ENCODE data around the gene LRRN2. TPM values are rescaled to one million over a fixed set of nuclear protein-coding genes. Genes with fewer than 3 reads are reported as not detected.
"Not testable (repeated sequence)": the region's sequence is repeated elsewhere in the genome, so short reads cannot be mapped to it uniquely, and the experiment has no call there.

LRRN2 gene
- total RNA-seq, 1 donor from 2014 or later: 12.8 TPM

DNA sequence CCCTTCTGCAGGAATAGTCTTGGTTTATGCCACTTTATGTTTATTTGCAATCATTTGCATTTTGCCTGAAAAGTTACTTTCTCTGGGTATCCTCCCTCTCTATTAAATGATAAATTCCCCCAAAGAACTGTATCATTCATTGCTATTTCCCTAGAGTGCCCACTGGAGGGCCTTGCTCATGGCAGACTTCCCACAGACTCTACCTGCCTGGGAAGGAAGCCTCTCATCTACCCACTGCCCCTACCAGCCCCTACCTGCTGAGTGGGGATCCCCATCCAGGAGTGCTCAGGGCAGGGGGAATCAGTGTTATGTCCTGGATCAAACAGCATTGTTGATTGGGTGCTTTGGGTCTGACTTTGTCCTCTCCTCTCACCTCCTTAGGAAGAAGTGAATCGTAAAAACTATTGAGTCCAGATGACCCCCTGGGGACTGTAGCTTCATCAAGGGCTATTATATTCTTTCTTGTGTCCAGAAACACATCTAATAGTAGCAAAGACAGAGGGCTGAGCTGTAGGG is 6.8 kb upstream of the LRRN2 start:
- DNase-seq: no peak

DNA sequence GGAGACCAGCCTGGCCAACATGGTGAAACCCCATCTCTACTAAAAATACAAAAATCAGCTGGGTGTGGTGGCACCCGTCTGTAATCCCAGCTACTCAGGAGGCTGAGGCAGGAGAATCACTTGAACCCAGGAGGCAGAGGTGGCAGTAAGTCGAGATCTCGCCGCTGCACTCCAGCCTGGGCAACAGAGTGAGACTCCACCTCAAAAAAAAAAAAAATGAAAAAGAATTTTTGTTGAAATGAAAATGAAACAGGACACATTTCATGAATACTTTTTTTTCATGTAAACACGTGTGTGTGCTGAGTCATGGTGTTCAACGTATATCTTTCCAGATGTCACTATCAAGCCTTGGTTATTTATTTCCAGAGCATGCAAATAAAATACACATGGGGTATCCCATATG is 5.8 kb upstream of the LRRN2 start:
- not testable (repeated sequence) for DNase-seq

DNA sequence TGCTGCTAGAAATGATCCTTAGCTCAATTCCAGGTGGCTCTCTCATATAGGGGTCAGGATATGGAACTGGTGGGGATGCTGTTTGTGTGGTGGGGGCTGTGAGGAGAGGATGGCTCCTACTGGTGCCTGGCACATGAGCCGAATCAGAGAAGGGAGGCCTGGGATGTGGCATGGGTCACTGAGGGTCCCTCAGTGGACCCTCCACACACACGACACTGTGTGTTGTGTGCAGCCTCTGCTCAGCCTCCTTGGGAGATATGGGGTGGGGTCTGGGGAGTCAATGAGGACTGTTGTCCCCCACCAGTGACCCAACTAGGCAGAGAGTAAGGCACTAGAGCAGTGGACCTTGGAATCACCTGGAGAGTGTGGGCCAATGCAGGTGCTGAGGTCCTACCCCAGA is 3.2 kb upstream of the LRRN2 start:
- DNase-seq: no peak

DNA sequence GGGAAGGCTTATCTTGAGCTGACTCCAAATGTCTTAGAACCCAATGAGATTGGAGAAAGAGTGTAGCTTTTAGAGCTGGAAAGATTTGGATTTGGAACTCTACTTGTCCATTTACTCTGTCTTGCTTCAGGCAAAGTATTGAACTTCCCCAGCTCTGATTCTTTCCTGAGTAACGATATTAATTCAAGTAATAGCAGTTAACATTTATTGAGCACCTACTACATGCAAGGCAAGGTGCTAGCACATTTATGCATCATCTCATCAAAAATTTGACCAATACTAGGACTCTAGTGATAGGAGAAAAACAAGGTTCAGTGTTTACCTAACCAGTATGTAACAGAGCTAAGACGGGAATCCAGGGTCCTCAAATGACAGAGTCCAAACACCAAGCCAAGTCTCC is 2.5 kb upstream of the LRRN2 start:
- no peak for DNase-seq

DNA sequence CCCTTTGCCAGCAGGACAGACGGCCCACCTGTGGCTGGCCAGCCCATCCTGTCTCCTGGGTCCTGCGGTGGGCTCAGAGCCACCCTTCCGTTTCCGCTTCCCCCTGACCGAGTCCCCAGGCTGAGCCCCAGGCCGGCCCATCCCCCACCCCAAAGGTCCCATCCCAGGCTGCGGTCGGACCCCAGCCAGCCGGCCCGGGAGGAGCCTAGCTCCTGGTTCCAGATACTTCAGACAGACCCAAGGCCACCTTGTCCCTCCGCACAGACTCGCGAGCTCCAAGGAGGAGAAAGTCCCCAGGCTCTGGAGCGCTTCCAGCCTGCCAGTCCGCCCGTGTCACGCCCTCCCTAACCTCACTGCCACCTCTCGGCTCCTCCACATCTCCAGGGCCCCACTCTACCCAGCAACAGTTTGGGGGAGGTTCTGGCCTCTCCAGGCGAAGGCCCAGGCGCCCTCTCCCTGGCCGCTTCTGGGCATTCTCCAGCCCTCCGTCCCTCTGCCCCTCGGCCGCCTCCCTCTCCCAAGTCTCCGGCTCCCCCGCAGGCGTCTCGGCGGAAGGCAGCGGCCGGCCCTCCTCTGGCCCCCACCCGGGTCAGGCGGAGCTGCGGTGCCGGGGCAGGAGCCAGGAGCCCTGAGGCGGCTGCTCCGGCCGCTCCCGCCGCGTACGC is 835 bp downstream of the LRRN2 start:
- no peak for DNase-seq

DNA sequence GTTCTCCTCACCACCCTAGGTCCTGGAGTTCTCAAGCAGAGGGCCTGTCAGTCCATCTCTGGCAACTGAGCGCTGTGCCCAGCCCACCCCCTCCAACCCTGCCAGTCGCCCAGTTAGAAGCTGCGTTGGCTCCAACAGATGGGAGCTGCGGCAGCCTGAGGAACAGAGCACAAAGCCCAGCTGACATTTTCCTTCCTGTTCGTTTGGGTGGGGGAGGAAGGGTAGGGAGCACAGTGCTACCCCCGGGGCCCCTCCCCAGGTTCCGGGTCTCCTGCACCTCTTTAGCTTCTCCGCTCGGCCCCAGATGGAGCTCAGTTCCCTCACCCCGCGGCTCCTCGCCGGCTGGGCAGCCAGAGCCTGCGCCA is 1.4 kb downstream of the LRRN2 start:
- DNase-seq: no peak

DNA sequence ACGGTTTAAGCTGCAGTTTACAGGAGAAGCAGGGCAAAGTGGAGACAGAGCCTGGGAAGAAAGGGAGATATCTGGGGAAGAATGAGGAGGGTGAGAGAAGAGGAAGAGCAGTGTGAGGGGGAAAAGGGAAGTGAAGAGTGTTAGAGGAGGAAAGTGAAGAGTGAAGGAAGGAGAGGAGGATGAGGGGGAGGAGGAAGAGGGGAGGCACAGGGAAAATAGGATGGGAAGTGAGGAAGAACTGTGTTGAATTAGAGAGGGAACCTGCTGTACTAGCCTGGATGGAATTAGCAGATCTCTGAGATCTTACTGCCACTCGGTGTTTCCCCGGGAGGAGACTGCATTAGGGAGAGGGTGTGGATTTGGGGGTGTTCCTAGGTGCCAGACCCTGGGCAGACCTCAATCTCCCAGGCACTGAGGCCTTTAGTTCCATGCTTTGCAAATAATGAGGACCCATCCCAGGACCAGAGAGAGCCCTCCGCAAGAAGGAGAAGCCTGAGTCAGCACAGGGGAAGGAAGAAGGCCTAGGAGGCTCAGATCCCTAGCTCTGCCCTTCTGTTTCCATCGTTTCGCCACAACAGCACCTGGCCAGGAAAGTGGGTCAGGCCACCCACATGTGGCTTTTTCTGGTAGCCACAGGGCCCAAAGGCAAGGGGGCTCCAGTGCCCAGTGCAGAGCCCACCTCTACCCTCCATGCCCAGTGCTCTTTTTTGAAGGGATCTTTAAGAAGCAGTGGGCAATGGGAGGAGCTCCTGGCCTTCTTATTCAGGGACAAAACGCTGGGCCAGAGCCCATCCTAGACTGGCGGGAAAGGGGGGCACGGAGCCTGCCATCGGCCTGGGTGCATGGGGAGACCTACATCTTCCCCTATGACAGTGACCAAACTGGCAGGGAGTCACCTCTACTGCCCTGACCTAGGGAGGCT is 2.0 kb downstream of the LRRN2 start:
- no peak for DNase-seq

DNA sequence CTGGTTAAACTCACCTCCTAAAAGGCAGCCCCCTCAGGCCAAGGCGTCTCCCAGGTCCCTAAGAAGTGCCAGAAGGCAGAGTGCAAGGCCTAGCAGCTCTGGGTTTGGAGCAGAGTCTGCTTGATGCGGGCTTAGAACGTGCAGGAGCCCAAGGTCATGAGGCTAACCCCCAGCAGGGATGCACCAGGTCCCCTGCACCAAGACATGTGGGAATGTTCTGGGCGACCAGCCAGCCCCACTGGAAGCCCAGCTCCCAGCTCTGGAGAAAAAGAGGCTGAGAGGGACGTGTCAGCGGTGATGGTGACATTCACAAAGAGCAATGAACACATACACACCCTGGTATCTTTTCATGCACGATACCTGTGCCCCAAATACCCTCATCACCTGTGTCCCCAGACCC is 5.1 kb downstream of the LRRN2 start:
- no peak for DNase-seq

DNA sequence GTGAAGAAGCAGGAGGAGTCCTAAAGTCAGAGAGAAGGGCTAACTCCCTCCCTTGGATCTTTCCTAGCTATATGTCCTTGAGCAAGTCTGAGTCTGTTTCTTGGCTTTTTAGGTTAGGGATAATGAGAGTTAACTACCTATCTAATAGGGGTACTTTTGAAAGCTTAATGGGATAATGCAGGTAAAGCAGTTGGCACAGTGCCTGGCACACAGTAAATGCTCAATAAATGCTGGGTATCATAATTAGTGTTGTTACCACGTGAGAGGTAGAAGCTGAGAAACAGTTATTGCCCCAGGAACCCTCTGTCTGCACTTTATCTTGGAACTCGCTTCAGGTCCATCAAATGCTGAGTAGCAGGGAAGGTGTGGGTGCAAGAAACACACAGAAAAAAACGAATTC is 5.5 kb downstream of the LRRN2 start:
- no peak for DNase-seq

DNA sequence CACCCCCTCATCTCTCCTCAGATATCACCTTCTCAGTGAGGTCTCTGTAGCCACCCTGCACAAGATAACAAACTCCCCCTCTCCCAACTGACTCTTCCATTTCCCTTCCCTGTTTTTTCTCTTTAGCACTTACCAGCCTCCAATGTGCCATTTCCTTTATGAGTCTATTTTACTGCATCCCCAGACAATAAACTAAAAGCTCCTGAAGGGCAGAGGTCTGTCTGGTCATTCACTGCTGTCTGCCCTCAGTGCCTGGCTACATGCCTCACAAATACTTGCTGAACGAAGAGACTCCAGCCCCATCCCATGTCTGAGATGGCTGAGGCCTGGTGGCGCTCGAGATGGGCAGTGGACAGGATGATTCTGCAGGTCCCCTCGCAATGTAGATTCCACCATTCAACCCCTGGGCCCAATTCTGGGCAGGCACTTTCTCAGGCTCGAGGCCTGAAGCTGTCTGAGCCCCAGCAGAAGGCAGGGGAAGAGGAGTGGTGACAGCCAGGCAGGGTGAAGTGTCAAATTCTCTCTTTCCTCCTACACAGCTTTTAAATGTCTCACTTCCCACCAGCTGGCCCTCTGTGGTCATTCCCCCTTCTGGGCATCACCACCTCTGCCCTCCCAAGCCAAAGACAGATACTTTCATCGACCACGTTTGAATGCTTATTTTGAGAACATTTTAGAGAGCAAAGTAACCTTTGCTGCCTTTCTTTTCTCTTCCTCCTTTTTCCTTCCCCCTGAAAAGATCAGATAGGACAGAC is 6.6 kb downstream of the LRRN2 start:
- no peak for DNase-seq

DNA sequence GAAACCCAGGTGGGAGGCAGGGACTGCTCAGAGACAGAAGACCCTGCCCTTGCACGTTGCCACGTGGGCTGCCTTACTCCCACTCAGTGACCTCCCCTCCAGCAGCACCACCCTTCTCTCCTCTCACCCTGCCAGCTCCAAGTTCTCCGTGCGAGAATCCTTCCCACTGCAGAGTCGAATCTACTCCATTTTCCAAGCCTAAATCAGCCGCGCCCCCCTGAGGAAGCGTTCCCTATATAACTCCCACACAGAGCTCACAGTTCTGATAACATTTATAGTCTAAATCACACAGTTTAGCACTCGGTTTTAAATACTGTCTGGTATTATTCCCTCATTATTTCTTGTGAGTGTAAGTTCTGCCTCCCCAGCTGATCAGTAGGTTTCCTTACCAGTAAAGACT is 7.7 kb downstream of the LRRN2 start:
- no peak for DNase-seq

DNA sequence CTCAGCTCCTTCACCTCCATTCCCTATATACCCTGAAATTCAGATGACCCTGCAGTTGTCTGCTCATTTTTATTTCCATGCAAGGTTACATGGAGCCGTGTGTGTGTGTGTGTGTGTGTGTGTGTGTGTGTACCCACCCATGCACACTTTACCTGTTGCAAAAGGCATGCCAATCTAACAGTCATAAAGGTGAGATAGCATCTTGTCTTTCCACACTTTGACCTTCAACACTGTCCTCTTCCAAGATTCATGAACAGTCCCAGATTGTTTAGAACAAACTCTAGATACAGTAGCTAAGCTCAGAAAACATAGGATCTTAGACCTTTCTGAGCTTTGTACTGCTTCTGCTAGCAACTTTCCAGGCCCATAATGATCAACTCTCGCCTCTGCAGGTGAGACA is 9.5 kb downstream of the LRRN2 start:
- DNase-seq: no peak

DNA sequence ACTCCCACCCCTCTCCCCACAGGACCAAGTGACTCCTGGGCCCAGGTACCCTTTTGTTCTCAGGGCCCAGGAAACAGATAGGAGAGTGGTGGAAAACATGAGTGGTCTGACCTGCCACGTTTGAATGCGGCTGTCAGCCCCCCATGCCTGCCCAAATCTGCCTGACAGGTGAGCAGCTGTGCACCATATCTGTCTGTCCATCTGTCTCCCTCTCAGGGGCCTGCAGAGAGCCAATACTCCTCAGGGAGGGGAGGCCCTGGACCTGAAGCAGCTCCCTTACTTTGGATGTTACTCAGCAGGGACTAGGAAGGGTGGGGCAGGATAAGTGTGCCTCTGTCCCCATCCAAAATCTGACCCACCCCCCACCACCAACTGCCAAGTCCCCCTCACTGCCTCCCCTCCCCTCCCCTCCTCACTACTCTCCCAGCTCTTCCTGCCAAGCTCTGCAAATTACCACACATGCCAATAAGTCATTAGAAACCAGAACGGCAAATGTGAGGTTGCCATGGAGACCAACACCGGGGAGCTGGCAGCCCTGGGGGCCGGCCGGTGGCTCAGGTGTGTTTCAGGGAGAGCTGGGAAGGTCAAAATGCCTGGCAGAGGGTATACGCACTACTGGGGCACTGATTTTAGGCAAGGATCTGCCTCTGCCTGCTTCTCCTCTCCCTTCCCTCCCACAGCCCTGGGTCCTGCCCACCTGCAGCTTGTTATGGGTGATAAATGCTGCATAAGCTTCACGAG is 11.5 kb downstream of the LRRN2 start:
- no peak for DNase-seq

DNA sequence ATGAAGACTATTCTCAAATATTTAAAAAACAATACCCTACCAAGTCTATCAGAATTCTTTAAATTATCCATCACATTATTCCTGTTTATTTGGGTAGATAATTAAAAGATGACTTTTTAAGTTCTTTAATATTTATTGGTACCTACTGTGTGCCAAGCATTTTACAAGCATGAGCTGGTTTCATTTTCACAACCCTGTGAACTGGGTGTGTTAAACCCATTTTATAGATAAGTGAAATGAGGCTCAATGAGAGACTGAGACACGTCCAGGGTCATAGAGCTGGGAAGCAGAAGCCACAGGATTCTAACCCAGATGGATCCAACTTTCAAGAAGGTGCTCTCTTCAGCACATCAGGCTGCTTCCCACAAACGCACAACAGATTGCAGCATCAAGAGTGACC is 12.3 kb downstream of the LRRN2 start:
- no peak for DNase-seq

DNA sequence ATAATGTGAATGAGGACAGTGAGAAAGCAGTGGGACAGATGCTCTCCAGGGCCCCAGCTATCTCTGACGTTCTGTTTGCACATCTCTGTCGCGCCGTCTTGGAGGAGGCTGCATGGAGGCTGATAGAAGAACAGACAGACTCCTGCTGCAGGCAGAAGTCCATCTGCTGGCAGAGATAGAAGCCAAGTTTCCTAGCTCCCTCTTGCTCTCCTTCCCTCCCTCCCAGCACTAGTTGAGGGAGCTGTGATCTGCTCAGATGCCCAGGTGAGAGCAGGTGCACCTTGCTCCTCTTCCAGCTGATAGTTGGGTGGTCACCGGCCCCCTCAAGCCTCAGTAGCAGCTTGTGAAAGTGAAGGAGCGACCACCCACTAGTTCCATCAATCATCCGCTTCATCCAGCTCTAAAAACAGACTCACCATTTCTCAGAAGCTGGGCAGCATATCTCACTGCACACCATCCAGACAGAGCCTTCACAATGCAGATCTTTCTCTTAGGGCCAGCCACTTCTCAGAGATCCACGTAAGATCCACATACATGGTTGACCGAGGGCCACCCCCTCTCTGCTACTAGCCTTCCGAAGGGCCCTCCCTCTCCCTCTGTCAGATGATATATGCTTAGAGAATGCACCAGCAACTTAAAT is 12.9 kb downstream of the LRRN2 start:
- peak; percentile 49 for DNase-seq

DNA sequence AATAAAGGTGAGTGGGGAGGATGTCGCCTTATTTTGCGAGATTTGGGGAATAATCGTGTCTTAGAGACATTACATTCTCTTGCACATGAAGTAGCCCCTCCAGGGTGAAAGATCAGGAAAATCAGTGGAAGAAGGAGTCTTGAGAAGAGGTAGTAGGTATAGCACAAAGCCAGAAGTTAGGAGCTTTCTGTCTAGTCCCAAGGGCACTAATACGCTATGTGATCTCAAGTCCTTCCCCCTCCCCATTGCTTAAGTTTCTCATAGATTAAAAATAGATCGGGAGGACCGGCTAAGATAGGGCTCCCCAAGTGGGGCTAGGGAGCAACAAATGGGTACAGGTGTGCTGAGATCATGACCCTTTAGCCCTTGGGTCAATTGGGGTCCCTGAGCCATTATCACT is 13.5 kb downstream of the LRRN2 start:
- DNase-seq: no peak

DNA sequence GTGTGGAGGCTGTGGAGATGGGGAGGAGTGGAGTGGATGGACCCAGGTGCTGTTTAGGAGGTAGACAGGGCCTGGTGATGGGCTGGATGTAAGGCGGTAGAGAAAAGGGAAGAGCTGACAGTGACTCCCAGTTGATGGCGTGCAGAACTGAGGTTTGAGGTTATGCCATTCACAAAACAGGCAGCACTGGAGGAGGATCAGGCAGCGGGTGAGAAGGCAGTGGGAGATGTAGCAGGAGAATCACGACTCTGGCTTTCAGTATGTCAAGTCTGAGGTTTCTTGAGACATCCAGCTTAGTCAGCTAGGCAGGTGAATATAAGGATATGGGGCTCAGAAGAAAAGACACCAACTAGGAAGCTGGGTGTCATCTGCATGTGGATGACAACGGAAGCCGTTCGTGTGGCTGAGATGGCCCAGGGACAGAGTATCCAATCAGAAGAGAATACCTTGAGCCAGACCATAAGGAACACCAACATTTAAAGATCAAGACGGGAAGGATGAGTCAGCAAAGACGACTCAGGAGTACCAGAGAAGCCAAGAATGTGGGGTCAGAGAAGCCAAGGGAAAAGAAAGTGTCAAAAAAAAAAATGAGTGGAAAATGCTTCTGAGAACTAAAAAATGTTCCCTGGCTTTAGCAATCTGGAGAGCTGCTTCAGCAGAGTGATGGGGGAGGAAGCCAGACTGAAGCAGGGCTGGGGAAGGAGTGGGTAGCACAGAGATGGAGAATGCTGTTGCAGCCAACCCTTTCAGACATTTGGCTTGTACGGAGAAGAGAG is 15.2 kb downstream of the LRRN2 start:
- DNase-seq: no peak

DNA sequence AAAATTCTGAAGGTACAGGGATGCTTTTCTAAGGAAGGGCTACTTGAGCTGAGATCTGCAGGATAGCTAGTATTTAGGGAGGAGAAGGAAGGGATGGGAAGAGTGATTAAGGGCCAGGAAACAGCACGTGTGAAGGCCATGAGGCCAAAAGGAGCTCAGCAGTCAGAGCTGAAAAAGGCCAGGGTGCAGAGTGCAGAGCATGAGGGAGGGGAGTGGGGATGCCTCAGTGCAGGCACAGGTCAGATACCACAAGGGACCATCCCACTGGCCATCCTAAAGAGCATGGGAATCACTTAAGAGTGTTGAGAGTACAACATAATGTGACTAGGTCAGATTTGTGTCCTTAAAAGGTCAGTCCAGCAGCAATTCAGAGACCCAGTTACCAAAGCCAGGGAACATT is 16.0 kb downstream of the LRRN2 start:
- no peak for DNase-seq

DNA sequence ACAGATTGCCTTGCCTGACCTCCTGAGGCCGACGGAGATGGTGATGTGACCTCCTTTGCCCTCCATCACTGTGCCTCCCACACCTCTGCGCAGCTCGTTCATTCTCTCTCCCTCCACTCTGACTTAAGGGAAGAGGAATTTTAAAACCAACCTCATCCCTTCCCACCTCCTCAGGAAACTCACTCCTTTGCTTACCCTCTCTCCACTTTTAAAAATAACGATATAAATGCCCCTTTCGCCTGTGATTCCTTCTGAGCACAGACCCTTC is 21.2 kb downstream of the LRRN2 start:
- no peak for DNase-seq

DNA sequence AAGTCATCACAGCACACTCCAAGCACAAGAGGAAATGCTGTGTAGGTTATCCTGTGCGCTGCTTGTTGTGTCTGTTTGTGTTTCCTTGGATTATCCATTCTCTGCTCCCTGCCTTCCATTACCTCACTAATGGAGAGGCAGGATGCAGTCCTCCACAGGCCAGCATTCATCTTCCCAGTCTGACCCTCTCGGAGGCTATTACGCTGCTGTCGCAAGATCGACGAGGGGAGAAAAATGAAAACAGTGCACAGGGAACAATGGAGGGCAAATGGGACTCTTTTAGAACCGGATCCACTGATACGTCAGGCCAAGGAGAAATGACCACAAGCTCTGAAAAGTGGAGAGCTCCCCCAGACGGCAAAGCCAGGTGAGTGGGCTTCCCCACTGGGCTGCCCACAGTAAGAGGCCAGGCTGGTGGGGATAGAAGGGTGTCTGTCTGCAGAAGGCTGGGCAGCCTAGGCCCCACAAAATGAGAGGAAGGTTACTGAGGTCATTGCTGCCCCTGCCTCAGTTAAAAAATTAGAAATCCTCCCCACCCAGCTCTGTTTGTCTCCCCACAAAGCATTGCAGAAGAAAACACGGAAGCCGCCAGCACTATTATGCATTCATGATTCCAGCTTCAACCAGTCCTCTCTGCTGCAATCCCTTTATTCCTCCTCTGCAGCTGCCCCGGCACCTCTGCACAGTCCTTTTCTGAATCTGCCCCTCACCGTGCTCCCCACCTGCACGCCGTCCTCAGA is 21.7 kb downstream of the LRRN2 start:
- DNase-seq: no peak

DNA sequence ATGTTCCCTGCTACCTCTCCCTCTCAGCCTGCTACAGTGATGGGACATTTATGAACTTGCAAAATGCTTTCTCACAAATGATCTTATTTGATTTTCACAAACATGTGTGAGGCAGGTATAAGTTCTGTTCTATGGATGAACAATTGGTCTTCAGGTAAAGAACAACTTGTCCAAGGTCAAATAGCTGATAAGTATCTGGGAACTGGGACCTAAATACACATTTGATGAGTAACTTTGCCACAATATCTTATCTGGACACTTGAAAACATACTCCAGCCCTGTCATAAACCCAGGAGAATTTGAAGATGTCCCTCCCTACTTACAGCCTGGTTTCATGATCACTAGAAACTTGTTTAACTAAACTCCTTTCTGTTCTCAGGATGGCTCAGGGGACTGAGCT is 23.0 kb downstream of the LRRN2 start:
- no peak for DNase-seq
